MV-4-11 (cell line): ENCODE measurements around the gene ROR2.

Experiments used
- DNase-seq: peaks from one replicate; lab custom pipeline; 2025; lab: John Stamatoyannopoulos, UW

The ROR2 gene

DNA sequence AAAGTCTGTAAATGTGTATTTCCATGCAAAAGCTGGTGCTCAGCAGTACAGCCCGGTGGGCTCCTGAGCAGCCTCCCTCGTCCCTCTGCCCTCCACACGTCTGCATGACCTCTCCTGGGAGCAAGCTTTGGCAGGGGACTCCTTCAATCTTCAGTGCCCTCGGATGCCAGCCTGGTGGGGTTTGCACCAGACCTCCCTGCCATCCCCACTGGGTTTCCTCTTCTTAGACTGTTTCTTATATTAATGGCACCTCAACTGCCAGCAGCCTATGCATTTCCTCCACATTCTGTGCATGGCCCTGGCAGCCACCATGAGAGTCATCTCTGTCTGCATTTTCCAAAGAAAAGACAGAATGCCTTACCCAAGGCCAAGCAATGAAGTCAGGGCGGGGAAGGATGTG is 108.4 kb downstream of the ROR2 start:
- no peak for DNase-seq

- no peak for DNase-seq
Observed at GRCh38 chr9:91840882-91841281, 109.1 kb downstream of the ROR2 start.

DNA sequence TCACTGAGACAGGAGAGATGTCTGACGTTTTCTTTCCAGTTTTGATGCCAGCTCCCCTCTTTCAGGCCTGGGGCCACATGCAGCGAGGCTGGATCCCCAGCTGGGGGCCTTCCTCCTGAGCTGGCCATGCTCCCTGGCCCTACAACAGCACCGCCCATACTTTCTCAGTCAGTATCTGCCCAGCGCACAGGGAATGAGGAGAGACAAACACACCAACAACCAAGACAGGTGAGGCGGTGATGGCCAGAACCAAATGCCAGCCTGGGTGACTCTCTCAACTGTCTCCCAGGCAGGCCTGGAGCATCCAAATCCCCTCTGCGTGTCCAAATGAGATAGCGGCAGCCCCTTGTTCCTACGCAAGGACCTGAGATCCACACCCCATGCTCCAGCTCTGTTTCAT is 109.6 kb downstream of the ROR2 start:
- no peak for DNase-seq

- DNase-seq: no peak
Observed at GRCh38 chr9:91839926-91840465, 110.0 kb downstream of the ROR2 start.

DNA sequence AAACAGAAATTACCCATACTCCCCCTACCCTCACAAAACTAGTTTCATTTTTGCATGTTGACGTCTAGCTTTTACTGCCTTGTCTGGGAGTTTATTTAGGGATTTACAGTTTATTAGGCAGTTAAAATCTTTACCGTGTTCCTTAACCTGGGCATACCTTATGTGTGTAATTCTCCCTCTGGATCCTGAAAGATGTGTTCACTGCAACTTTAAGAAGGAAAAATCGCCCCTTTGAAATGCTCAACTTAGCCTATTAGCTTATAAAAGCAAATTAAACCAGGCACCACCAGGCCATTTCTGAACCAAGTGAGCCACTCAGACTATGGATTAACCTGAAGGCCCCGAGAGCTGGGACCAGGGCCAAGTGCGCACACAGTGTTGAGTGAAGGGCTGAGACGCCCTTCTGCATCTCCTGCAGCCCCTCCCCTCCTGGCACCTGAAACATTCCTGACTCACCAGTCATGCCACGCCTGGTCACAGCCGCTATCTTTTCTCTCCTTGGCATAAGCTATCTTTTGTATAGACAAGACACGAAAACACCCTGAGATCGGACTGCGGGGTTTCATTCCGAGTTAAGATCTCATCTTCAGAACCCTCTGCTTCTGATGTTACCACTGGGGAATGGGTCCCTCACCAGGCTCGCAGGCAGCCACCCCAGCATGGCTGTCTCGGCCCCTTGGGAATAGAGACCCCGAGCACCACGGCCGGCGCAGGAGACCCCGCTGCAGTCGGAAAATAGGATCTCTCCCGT is 111.9 kb downstream of the ROR2 start:
- DNase-seq: no peak

GRCh38 chr9:91836515-91836914 is 113.5 kb downstream of the ROR2 start:
- DNase-seq: no peak

DNA sequence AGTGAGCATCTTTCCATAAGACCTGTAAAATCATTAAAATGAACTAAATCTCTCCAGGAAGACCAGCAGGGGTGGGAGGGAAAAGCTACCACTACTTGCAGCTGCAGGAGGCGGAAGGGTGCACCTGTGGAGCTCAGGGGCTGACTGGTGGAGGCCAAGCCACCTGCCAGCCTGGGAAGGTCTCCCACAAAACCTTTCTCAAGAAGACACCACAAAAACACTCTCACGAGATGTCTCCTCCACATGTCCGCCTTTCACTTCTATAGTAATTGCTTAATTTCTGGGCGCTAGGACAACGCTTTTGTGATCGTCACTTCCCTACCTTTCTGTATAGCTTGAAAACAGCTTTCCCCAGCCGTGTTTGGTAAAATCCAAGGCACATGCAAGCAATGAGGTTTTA is 114.4 kb downstream of the ROR2 start:
- peak; percentile 74 for DNase-seq

DNA sequence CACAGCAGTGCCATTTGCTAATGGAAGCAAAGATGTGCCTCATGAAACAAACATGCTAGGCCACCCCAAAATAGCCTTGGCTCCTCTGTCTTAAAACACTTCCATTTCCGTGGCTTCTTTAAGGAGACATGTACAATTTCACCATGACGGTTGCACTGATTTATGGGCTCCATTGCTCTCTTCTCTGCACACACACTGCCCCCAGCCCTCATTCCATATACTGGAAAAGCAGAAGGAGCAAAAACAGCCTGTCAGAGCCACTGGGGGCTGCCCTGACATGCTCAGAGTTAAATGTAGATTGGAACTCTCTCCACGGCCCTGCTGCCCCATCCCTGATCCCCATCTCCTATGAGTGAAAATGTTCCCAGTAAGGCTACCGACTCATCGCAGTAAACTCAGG is 114.8 kb downstream of the ROR2 start:
- no peak for DNase-seq

GRCh38 chr9:91834740-91835139 is 115.3 kb downstream of the ROR2 start:
- DNase-seq: no peak

- DNase-seq: no peak
Observed at GRCh38 chr9:91833878-91834255, 116.2 kb downstream of the ROR2 start.

DNA sequence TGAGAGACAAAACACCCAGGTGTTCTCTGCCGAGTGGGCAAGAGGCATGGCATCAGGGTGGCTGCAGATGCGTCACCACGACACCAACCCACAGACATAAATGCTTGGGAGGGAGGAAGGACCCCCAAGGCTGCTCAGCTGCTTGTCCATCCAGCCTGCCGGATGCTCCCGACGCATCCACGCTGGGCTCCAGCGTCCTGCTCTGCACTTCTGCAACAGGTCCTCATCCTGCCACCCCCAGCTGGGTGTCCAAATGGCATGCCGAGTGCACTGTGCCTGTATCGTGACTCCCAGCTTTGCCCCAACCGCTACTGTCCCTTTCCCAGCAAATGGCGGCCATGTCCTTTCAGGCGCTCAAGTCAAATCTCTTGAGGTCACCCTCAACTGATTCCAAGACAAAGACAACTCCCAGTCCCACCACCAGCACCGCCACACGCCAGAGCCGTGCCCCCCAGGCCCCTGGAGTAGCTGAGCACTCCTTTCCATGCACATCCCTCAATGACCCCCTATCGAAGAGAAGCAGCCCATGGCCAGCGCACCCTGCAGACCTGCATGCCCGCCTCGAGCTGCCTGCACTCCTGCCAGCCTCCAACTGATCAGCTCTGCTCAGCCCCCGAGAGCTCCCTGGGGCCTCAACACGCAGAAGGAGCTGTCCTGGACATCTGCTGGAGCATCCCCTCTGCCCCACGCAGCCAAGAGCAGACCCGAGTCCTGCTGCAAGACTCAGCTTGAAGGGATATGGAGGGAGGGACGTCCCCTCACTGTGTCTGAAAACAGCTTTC is 116.7 kb downstream of the ROR2 start:
- no peak for DNase-seq

- peak; percentile 12 for DNase-seq
Observed at GRCh38 chr9:91832322-91832721, 117.7 kb downstream of the ROR2 start.

DNA sequence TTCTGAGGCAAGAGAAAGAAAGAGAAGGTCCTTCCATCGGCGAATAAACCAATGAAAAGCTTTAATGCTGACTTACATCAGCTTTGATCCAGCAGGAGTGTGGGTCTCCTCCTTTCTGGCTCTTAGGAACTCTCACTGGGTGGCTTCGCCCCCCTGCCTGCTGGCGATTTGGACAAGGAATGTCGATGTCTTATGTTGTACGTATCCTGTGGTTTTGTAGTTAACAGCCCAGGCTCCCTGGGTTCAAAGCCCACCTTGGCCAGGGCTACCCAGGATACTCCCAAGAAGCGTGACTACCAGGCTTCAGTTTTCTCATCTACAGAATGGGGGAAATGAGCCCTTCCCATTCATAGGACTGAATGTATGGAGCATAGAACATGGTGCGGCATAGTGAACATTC is 124.2 kb downstream of the ROR2 start:
- DNase-seq: no peak

DNA sequence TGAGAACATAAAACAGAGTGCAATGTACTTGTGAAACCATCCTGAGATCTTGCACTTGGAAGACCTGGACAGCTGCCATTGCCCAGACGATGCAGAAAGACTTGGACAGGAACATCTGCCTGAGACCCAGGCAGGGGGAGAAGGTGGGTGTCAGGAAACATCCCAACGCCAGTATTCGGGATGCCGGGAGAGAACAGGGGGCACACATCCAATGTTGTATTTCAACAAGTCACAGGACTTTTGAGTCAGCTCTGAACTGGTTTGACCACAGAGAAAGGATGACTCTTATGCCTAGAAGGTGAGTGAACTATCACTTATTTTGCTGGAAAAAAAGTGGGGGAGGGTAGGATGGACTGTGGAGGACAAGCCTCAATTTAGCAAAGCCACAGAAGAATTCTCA is 124.6 kb downstream of the ROR2 start:
- DNase-seq: no peak

DNA sequence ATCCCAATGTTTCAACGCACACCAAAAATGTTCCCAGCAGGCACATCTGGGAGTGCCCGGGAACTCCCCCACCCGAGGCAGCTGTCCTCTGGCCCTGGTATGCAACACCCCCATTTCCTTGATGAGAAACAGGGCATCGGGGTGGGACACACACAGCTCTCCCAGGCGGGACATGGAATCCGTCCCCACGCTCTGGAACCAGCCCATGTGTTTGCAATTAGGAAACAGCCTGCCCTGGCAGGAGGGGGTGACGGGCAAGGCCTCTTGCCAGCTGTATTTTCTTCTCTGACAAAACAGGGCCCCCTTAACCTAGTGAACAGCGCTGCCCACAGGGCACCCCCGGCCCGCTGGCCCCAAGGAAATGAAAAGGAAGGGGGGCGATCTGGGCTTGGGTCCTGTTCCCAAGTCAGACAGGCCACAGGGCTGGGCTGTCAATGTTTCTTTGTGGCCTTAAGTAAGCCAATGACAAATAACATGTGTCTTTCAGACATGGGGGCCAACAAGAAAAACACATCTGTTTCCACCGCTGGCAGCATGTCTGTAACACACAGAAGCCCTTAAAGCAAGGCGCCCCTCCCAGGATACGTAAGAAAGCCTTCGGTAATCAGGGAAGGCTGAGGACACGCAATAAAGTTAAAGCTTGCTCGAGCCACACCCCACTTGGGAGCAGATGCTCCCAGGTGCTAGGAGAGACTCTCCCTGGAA is 125.3 kb downstream of the ROR2 start:
- no peak for DNase-seq

- no peak for DNase-seq
Observed at GRCh38 chr9:91824151-91824550, 125.9 kb downstream of the ROR2 start.

DNA sequence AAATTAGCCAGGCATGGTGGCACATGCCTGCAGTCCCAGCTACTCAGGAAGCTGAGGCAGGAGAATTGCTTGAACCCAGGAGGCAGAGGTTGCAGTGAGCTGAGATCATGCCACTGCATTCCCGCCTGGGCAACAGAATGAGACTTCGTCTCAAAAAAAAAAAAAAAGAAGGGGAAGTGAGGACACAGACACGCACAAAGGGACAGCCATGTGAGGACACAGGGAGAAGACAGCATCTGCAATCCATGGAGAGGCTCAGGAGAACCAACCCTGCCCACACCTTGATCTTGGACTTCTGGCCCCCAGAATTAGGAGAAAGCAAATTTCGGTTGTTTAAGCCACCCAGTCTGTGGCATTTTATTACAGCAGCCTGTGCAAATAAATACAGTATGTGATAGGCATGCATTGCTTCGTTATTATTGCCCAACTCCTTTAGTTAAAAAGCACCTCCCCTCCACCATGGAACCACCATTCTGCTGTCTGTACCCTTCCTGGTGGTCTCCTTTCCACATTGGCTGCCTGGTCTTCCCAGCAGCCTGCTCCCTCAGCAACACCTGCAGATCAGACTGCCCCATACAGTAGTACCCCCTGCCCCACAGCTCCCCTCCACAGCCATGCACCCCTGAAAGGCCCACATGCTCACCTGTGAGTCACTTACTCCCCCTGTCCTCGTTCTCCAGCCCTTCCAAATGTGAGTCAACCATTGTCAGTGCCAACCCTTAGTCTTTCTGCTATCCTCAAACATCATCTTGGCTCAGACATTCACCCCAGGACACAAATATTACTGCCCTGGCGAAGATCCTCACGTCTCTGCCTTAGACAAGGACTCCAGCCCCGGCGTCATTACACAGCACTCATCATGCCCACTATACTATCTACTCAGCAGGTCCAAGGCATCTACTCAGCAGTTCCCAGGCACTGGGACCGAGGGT is 128.8 kb downstream of the ROR2 start:
- peak; percentile 25 for DNase-seq

DNA sequence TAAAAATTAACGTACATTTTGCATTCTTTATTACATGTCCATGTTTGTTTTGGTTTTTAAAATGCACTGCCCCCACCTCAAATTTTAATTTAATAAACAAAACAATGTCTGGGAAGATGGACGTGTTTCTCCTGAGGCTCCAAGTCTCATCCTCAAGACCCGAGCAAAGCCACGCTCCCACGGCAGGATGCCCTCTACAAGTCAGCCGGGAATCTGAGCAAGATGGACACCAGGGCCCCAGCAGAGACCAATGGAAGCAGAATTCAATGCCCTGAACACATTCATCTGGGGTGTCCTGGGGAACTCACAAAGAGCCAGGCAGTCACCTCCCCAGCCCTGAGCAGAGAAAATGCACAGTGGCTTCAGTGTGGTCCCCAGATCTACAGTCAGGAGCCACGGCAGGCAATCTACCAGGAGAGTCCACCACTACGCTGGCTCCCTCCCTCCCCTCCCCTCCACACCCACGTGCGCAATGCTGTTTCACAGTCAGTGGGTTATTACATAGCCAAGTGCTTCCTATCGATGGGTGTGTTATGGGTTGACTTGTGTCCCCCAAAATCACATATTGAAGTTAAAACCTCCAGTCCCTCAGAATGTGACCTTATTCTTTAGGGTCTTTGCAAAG is 129.8 kb downstream of the ROR2 start:
- no peak for DNase-seq

- no peak for DNase-seq
Observed at GRCh38 chr9:91818647-91819403, 131.2 kb downstream of the ROR2 start.

- peak; percentile 19 for DNase-seq
Observed at GRCh38 chr9:91818225-91818585, 131.8 kb downstream of the ROR2 start.
